ENCODE data around the gene KCNC1.

- TF ChIP-seq FOSL2 (IDR thresholded peaks at IDR 0.05; ENCODE audit: borderline replicate concordance, low read depth) (no peak), YY1 (IDR thresholded peaks at IDR 0.05; ENCODE audit: low read depth) (no peak), CHD2 (IDR thresholded peaks at IDR 0.05; ENCODE audit: low read length, partially characterized antibody) (no peak), TAF1 (IDR thresholded peaks at IDR 0.05; ENCODE audit: borderline replicate concordance, low read depth, low read length) (no peak), CTCF (IDR thresholded peaks at IDR 0.05) (no peak), RCOR1 (IDR thresholded peaks at IDR 0.05; ENCODE audit: low read length) (no peak), REST (IDR thresholded peaks at IDR 0.05; ENCODE audit: low read depth, low read length) (no peak), MAX (IDR thresholded peaks at IDR 0.05; ENCODE audit: low read depth) (no peak), ZBTB33 (IDR thresholded peaks at IDR 0.05; ENCODE audit: borderline replicate concordance, low read depth) (no peak)
These were observed 33.3 kb downstream of the KCNC1 start for GRCh38 chr11:17767914-17768313.

Data from SK-N-SH (cell line).